ENCODE data around the gene LHFPL6. TPM values are rescaled to one million over a fixed set of nuclear protein-coding genes. Genes with fewer than 3 reads are reported as not detected.

The LHFPL6 gene
- total RNA-seq, 1 experiment from 2014 or later: 25.7 TPM

DNA sequence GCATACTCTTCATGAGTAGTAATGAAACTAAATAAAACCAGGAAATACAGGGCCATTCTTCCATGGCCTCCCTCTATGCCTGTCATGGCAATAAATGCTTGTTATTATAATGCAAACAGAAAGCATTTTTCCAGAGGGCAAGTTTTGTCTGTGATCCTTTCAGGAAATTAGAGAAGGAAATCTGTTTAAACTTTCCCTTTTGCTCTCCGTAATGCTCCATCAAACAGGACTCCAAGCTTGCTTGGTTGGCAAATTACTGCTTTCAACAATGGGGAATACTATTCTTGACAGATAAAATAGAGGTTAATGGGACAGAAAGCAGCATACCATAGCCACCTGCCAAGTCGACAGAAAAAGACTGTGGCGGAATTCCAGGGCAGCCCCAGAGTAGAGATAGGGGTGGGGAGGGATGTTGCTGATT is 252.5 kb downstream of the LHFPL6 start:
- no TSS peak for BruUV-seq (replicated peaks)
- H3K4me3 ChIP-seq (ENCODE audit: low read depth in 2 of 2, low read length in 2 of 2): no peak overlapping the region
- ChIA-PET CTCF (no interaction called here), POLR2A (interaction anchor here (0.5 kb wide), 1 partner anchor 50 kb away, joined by 3 read pairs; no protein-coding TSS in a partner anchor)
- no peaks in the 10 kb centered on the region for H3K4me1 ChIP-seq (ENCODE audit: control insufficient read depth, insufficient read depth, low read length)
- intact Hi-C loops (cut with micrococcal nuclease; ENCODE audit: unreplicated experiment): no loop called here
- TF ChIP-seq, protein P1, sequence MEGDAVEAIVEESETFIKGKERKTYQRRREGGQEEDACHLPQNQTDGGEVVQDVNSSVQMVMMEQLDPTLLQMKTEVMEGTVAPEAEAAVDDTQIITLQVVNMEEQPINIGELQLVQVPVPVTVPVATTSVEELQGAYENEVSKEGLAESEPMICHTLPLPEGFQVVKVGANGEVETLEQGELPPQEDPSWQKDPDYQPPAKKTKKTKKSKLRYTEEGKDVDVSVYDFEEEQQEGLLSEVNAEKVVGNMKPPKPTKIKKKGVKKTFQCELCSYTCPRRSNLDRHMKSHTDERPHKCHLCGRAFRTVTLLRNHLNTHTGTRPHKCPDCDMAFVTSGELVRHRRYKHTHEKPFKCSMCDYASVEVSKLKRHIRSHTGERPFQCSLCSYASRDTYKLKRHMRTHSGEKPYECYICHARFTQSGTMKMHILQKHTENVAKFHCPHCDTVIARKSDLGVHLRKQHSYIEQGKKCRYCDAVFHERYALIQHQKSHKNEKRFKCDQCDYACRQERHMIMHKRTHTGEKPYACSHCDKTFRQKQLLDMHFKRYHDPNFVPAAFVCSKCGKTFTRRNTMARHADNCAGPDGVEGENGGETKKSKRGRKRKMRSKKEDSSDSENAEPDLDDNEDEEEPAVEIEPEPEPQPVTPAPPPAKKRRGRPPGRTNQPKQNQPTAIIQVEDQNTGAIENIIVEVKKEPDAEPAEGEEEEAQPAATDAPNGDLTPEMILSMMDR (IDR thresholded peaks at IDR 0.05): no peak
- TF ChIP-seq POLR2AphosphoS5 (IDR thresholded peaks at IDR 0.05; ENCODE audit: low read depth, low read length) (no peak), TCF7L2 (IDR thresholded peaks at IDR 0.05; ENCODE audit: low read depth, low read length) (no peak), SIN3A (IDR thresholded peaks at IDR 0.05; ENCODE audit: borderline replicate concordance, insufficient read depth, low read depth, low read length) (no peak)
- TF ChIP-seq, protein P2, sequence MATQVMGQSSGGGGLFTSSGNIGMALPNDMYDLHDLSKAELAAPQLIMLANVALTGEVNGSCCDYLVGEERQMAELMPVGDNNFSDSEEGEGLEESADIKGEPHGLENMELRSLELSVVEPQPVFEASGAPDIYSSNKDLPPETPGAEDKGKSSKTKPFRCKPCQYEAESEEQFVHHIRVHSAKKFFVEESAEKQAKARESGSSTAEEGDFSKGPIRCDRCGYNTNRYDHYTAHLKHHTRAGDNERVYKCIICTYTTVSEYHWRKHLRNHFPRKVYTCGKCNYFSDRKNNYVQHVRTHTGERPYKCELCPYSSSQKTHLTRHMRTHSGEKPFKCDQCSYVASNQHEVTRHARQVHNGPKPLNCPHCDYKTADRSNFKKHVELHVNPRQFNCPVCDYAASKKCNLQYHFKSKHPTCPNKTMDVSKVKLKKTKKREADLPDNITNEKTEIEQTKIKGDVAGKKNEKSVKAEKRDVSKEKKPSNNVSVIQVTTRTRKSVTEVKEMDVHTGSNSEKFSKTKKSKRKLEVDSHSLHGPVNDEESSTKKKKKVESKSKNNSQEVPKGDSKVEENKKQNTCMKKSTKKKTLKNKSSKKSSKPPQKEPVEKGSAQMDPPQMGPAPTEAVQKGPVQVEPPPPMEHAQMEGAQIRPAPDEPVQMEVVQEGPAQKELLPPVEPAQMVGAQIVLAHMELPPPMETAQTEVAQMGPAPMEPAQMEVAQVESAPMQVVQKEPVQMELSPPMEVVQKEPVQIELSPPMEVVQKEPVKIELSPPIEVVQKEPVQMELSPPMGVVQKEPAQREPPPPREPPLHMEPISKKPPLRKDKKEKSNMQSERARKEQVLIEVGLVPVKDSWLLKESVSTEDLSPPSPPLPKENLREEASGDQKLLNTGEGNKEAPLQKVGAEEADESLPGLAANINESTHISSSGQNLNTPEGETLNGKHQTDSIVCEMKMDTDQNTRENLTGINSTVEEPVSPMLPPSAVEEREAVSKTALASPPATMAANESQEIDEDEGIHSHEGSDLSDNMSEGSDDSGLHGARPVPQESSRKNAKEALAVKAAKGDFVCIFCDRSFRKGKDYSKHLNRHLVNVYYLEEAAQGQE (IDR thresholded peaks at IDR 0.05; ENCODE audit: insufficient read depth in 1 of 2, low read depth in 2 of 2, low read length in 1 of 2): no peak
- ATAC-seq: no peak
- in situ Hi-C loops (cut with HindIII; ENCODE audit: low pct_unique_long_range_greater_than_20kb, low sequenced_read_pairs): no loop called here
- no peaks in the 10 kb centered on the region for H3K27me3 ChIP-seq (ENCODE audit: control insufficient read depth, insufficient read depth, low read length)
- no peak for DNase-seq (ENCODE audit: low read depth, low spot score)
- no peak overlapping the region for H3K27ac ChIP-seq (ENCODE audit: low read length)
- no peaks in the 10 kb centered on the region for H3K36me3 ChIP-seq (ENCODE audit: control insufficient read depth, insufficient read depth, low read length)
- H3K9me3 ChIP-seq (ENCODE audit: control insufficient read depth, insufficient read depth, low read depth, low read length): no peaks in the 10 kb centered on the region

DNA sequence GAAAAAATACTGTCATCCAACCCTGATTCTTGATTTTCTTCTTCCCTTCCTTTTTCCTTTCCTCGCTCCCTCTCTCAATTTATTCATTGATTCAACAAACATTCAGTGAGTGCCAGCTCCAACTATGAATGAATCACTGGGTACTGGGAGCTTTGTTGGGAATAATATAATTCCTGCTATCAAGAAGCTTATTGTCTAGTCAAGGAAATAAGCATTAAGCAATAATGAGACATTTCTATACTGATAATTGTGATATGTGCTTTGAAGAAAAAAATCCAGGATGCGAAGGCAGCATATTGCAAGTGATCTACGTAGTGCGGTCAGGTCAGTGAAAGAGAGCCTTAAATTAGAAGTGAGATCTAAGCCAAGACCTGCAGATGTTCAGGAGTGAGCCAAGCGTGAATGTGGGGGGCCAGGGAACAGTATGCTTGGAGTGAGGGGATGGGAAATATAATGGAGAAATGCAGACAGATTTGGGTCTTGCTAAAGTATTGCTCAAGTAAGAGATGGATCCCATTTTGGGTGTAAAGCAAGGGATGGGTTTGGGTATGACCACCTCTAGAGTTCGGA is 253.5 kb downstream of the LHFPL6 start:
- CTCF ChIA-PET: no interaction called here
- ATAC-seq (no peak), DNase-seq (ENCODE audit: low read depth, low spot score) (no peak)
- POLR2A ChIA-PET: no interaction called here
- no peaks in the 10 kb centered on the region for H3K36me3 ChIP-seq (ENCODE audit: control insufficient read depth, insufficient read depth, low read length)
- in situ Hi-C loops (cut with HindIII; ENCODE audit: low pct_unique_long_range_greater_than_20kb, low sequenced_read_pairs): no loop called here
- H3K4me1 ChIP-seq (ENCODE audit: control insufficient read depth, insufficient read depth, low read length): no peaks in the 10 kb centered on the region
- BruUV-seq (replicated peaks): no TSS peak
- intact Hi-C loops (cut with micrococcal nuclease; ENCODE audit: unreplicated experiment): no loop called here
- TF ChIP-seq, protein P1 (IDR thresholded peaks at IDR 0.05): no peak
- TF ChIP-seq POLR2AphosphoS5 (IDR thresholded peaks at IDR 0.05; ENCODE audit: low read depth, low read length) (no peak), TCF7L2 (IDR thresholded peaks at IDR 0.05; ENCODE audit: low read depth, low read length) (no peak), SIN3A (IDR thresholded peaks at IDR 0.05; ENCODE audit: borderline replicate concordance, insufficient read depth, low read depth, low read length) (no peak)
- TF ChIP-seq, protein P2 (IDR thresholded peaks at IDR 0.05; ENCODE audit: insufficient read depth in 1 of 2, low read depth in 2 of 2, low read length in 1 of 2): no peak
- no peak overlapping the region for H3K27ac ChIP-seq (ENCODE audit: low read length)
- H3K27me3 ChIP-seq (ENCODE audit: control insufficient read depth, insufficient read depth, low read length): no peaks in the 10 kb centered on the region
- no peaks in the 10 kb centered on the region for H3K9me3 ChIP-seq (ENCODE audit: control insufficient read depth, insufficient read depth, low read depth, low read length)
- no peak overlapping the region for H3K4me3 ChIP-seq (ENCODE audit: low read depth in 2 of 2, low read length in 2 of 2)

All from Panc1 (cell line).